ENCODE data around the gene LLPH.

Gene LLPH

DNA sequence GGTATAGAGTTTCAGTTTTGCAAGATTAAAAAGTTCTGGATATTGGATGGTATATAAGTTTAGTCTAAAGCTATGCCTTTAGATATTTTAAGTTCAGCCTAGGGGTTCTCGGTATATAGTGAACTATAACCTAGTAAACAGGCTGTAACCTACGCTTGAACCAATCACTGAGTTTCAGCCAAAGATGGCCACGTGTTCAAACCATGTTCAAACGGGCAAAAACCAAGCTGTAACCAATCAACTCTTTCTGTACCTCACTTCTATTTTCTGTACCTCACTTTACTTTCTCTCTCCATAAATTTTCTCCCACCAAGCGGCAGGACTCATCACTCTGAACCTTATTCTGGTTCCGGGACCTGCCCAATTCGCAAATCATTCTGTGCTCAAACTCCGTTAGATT is 37.9 kb upstream of the LLPH start:
- no peak for TF ChIP-seq USF1 (IDR thresholded peaks at IDR 0.05)
- TF ChIP-seq TEAD4 (IDR thresholded peaks at IDR 0.05) = no peak
- no peak for TF ChIP-seq EGR1 (IDR thresholded peaks at IDR 0.05)
- no peak for TF ChIP-seq YY1 (IDR thresholded peaks at IDR 0.05; ENCODE audit: low read depth)
- TF ChIP-seq NFIC (IDR thresholded peaks at IDR 0.05) = no peak
- no peak for TF ChIP-seq FOXM1 (IDR thresholded peaks at IDR 0.05; ENCODE audit: borderline replicate concordance, low read depth)
- no peak for TF ChIP-seq MAX (IDR thresholded peaks at IDR 0.05)
- TF ChIP-seq CREB1 (IDR thresholded peaks at IDR 0.05; ENCODE audit: low read depth) = no peak
- no peak for TF ChIP-seq CEBPB (IDR thresholded peaks at IDR 0.05)
- TF ChIP-seq EP300 (IDR thresholded peaks at IDR 0.05; ENCODE audit: borderline replicate concordance) = no peak
- TF ChIP-seq, protein P1, sequence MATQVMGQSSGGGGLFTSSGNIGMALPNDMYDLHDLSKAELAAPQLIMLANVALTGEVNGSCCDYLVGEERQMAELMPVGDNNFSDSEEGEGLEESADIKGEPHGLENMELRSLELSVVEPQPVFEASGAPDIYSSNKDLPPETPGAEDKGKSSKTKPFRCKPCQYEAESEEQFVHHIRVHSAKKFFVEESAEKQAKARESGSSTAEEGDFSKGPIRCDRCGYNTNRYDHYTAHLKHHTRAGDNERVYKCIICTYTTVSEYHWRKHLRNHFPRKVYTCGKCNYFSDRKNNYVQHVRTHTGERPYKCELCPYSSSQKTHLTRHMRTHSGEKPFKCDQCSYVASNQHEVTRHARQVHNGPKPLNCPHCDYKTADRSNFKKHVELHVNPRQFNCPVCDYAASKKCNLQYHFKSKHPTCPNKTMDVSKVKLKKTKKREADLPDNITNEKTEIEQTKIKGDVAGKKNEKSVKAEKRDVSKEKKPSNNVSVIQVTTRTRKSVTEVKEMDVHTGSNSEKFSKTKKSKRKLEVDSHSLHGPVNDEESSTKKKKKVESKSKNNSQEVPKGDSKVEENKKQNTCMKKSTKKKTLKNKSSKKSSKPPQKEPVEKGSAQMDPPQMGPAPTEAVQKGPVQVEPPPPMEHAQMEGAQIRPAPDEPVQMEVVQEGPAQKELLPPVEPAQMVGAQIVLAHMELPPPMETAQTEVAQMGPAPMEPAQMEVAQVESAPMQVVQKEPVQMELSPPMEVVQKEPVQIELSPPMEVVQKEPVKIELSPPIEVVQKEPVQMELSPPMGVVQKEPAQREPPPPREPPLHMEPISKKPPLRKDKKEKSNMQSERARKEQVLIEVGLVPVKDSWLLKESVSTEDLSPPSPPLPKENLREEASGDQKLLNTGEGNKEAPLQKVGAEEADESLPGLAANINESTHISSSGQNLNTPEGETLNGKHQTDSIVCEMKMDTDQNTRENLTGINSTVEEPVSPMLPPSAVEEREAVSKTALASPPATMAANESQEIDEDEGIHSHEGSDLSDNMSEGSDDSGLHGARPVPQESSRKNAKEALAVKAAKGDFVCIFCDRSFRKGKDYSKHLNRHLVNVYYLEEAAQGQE (IDR thresholded peaks at IDR 0.05; ENCODE audit: low read depth) = no peak
- no peak for TF ChIP-seq TAF1 (IDR thresholded peaks at IDR 0.05; ENCODE audit: low read depth)
- TF ChIP-seq ZBTB7A (IDR thresholded peaks at IDR 0.05; ENCODE audit: low read depth) = no peak
- no peak for TF ChIP-seq RAD21 (IDR thresholded peaks at IDR 0.05; ENCODE audit: low read depth)
- no peak for TF ChIP-seq TCF12 (IDR thresholded peaks at IDR 0.05; ENCODE audit: low read depth)

DNA sequence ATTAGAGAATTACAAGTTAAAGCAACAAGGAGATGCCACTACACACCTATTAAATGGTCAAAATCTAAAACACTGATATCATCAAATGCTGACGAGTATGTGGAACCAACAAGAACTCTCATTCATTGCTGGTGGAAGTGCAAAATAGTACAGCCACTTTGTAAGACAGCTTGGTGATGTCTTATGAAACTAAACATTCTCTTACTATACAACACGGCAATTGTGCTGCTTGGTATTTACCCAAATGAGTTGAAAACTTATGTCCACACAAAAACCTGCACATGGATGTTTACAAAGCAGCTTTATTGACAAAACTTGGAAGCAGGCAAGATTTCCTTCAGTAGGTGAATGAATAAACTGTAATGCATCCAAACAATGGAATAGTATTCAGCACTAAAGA is 36.0 kb upstream of the LLPH start:
- no peak for TF ChIP-seq TAF1 (IDR thresholded peaks at IDR 0.05; ENCODE audit: low read depth)
- no peak for TF ChIP-seq CEBPB (IDR thresholded peaks at IDR 0.05)
- no peak for TF ChIP-seq NFIC (IDR thresholded peaks at IDR 0.05)
- no peak for TF ChIP-seq FOXM1 (IDR thresholded peaks at IDR 0.05; ENCODE audit: borderline replicate concordance, low read depth)
- TF ChIP-seq, protein P1 (IDR thresholded peaks at IDR 0.05; ENCODE audit: low read depth) = no peak
- no peak for TF ChIP-seq ZBTB7A (IDR thresholded peaks at IDR 0.05; ENCODE audit: low read depth)
- no peak for TF ChIP-seq TCF12 (IDR thresholded peaks at IDR 0.05; ENCODE audit: low read depth)
- no peak for TF ChIP-seq USF1 (IDR thresholded peaks at IDR 0.05)
- TF ChIP-seq YY1 (IDR thresholded peaks at IDR 0.05; ENCODE audit: low read depth) = no peak
- no peak for TF ChIP-seq EP300 (IDR thresholded peaks at IDR 0.05; ENCODE audit: borderline replicate concordance)
- TF ChIP-seq RAD21 (IDR thresholded peaks at IDR 0.05; ENCODE audit: low read depth) = no peak
- no peak for TF ChIP-seq EGR1 (IDR thresholded peaks at IDR 0.05)
- TF ChIP-seq TEAD4 (IDR thresholded peaks at IDR 0.05) = no peak
- TF ChIP-seq MAX (IDR thresholded peaks at IDR 0.05) = no peak
- no peak for TF ChIP-seq CREB1 (IDR thresholded peaks at IDR 0.05; ENCODE audit: low read depth)

- TF ChIP-seq CREB1 (IDR thresholded peaks at IDR 0.05; ENCODE audit: low read depth) (no peak), MAX (IDR thresholded peaks at IDR 0.05) (no peak), RAD21 (IDR thresholded peaks at IDR 0.05; ENCODE audit: low read depth) (no peak), EGR1 (IDR thresholded peaks at IDR 0.05) (no peak)
Measured at GRCh38 chr12:66165141-66165540, 34.6 kb upstream of the LLPH start.

DNA sequence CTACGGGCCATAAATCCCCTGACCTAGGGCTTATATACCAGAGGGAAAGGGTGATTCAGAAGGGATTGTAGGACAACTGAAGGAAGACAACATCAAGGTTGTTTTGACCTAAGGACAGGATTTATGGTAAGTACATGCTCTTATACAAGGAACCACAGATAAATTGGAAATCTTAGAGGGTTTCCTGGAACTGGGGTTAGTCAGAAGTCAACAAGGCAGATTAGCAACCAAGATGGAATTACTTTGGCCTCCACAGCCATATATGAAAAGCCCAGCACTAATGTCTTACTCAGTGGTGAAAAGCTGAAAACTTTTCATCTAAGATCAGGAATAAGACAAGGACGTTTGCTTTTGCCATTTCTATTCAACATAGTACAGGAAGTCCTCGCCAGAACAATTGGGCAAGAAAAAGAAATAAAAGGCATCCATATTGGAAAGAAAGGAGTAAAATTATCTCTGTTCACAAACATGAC is 33.8 kb upstream of the LLPH start:
- TF ChIP-seq, protein P1 (IDR thresholded peaks at IDR 0.05; ENCODE audit: low read depth) = no peak
- TF ChIP-seq YY1 (IDR thresholded peaks at IDR 0.05; ENCODE audit: low read depth) (no peak), EP300 (IDR thresholded peaks at IDR 0.05; ENCODE audit: borderline replicate concordance) (no peak), CREB1 (IDR thresholded peaks at IDR 0.05; ENCODE audit: low read depth) (no peak), USF1 (IDR thresholded peaks at IDR 0.05) (no peak), CEBPB (IDR thresholded peaks at IDR 0.05) (no peak), FOXM1 (IDR thresholded peaks at IDR 0.05; ENCODE audit: borderline replicate concordance, low read depth) (no peak), TCF12 (IDR thresholded peaks at IDR 0.05; ENCODE audit: low read depth) (no peak), ZBTB7A (IDR thresholded peaks at IDR 0.05; ENCODE audit: low read depth) (no peak), TEAD4 (IDR thresholded peaks at IDR 0.05) (no peak), RAD21 (IDR thresholded peaks at IDR 0.05; ENCODE audit: low read depth) (no peak), EGR1 (IDR thresholded peaks at IDR 0.05) (no peak), MAX (IDR thresholded peaks at IDR 0.05) (no peak), TAF1 (IDR thresholded peaks at IDR 0.05; ENCODE audit: low read depth) (no peak)
